ENCODE results near the gene RARG. TPM values are rescaled to one million over a fixed set of nuclear protein-coding genes. Genes with fewer than 3 reads are reported as not detected.

The RARG gene
- total RNA-seq, 1 experiment from 2014 or later: 77.2 TPM

- no peak for TF ChIP-seq ZNF263 (CRISPR knock-in tag; IDR thresholded peaks at IDR 0.05; ENCODE audit: low read depth)
- TF ChIP-seq, protein P1, sequence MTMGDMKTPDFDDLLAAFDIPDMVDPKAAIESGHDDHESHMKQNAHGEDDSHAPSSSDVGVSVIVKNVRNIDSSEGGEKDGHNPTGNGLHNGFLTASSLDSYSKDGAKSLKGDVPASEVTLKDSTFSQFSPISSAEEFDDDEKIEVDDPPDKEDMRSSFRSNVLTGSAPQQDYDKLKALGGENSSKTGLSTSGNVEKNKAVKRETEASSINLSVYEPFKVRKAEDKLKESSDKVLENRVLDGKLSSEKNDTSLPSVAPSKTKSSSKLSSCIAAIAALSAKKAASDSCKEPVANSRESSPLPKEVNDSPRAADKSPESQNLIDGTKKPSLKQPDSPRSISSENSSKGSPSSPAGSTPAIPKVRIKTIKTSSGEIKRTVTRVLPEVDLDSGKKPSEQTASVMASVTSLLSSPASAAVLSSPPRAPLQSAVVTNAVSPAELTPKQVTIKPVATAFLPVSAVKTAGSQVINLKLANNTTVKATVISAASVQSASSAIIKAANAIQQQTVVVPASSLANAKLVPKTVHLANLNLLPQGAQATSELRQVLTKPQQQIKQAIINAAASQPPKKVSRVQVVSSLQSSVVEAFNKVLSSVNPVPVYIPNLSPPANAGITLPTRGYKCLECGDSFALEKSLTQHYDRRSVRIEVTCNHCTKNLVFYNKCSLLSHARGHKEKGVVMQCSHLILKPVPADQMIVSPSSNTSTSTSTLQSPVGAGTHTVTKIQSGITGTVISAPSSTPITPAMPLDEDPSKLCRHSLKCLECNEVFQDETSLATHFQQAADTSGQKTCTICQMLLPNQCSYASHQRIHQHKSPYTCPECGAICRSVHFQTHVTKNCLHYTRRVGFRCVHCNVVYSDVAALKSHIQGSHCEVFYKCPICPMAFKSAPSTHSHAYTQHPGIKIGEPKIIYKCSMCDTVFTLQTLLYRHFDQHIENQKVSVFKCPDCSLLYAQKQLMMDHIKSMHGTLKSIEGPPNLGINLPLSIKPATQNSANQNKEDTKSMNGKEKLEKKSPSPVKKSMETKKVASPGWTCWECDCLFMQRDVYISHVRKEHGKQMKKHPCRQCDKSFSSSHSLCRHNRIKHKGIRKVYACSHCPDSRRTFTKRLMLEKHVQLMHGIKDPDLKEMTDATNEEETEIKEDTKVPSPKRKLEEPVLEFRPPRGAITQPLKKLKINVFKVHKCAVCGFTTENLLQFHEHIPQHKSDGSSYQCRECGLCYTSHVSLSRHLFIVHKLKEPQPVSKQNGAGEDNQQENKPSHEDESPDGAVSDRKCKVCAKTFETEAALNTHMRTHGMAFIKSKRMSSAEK (CRISPR knock-in tag; IDR thresholded peaks at IDR 0.05; ENCODE audit: borderline replicate concordance): no peak
- no peak for TF ChIP-seq FOXJ3 (CRISPR knock-in tag; IDR thresholded peaks at IDR 0.05; ENCODE audit: borderline replicate concordance)
- TF ChIP-seq, protein P2, sequence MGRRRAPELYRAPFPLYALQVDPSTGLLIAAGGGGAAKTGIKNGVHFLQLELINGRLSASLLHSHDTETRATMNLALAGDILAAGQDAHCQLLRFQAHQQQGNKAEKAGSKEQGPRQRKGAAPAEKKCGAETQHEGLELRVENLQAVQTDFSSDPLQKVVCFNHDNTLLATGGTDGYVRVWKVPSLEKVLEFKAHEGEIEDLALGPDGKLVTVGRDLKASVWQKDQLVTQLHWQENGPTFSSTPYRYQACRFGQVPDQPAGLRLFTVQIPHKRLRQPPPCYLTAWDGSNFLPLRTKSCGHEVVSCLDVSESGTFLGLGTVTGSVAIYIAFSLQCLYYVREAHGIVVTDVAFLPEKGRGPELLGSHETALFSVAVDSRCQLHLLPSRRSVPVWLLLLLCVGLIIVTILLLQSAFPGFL (CRISPR knock-in tag; IDR thresholded peaks at IDR 0.05; ENCODE audit: borderline replicate concordance): no peak
- no peak for TF ChIP-seq NR1H2 (CRISPR knock-in tag; IDR thresholded peaks at IDR 0.05)
- TF ChIP-seq, protein P3, sequence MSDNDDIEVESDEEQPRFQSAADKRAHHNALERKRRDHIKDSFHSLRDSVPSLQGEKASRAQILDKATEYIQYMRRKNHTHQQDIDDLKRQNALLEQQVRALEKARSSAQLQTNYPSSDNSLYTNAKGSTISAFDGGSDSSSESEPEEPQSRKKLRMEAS (CRISPR knock-in tag; IDR thresholded peaks at IDR 0.05): no peak
- no peak for TF ChIP-seq ZMAT4 (CRISPR knock-in tag; IDR thresholded peaks at IDR 0.05)
- TF ChIP-seq ZNF219 (CRISPR knock-in tag; IDR thresholded peaks at IDR 0.05; ENCODE audit: borderline replicate concordance): no peak
- TF ChIP-seq ZNF138 (CRISPR knock-in tag; conservative IDR thresholded peaks at IDR 0.05): no peak
- no peak for TF ChIP-seq NFE2L1 (CRISPR knock-in tag; IDR thresholded peaks at IDR 0.05)
- TF ChIP-seq FOXK1 (CRISPR knock-in tag; IDR thresholded peaks at IDR 0.05): no peak
- no peak for TF ChIP-seq GTF2I (CRISPR knock-in tag; conservative IDR thresholded peaks at IDR 0.05)
- TF ChIP-seq EMX1 (CRISPR knock-in tag; IDR thresholded peaks at IDR 0.05): no peak
- TF ChIP-seq ARID4B (CRISPR knock-in tag; IDR thresholded peaks at IDR 0.05; ENCODE audit: borderline replicate concordance): no peak
- TF ChIP-seq ATF3 (CRISPR knock-in tag; conservative IDR thresholded peaks at IDR 0.05): no peak
- TF ChIP-seq SMAD3 (CRISPR knock-in tag; IDR thresholded peaks at IDR 0.05; ENCODE audit: borderline replicate concordance): no peak
- TF ChIP-seq CBFB (CRISPR knock-in tag; IDR thresholded peaks at IDR 0.05; ENCODE audit: low read depth): no peak
- Mint-ChIP-seq H3K4me3 (no peak overlapping the region), H3K4me1 (no peaks in the 10 kb centered on the region), H3K27me3 (ENCODE audit: low read depth) (no peaks in the 10 kb centered on the region), H3K36me3 (peaks cover 73% of the 10 kb centered on the region), H3K9me3 (no peaks in the 10 kb centered on the region), H3K27ac (no peak overlapping the region)
- ATAC-seq: no peak
- DNase-seq (ENCODE audit: low spot score): no peak
- CTCF ChIA-PET: interaction anchor here (1.0 to 2.8 kb wide), 6 partner anchors 53 to 179 kb away, joined by 3 to 15 read pairs (median 3); no protein-coding TSS in a partner anchor
- POLR2A ChIA-PET: no interaction called here
These were observed 46.0 kb upstream of the RARG start for GRCh38 chr12:53277981-53278380.
